IMR-90 (cell line): ENCODE results near the gene ACCSL.

Experiments
- CEBPB ChIP-seq: IDR thresholded peaks from 2 replicates; pipeline ENCODE4 v1.6.1; 2012; ENCODE audit warnings: low read depth, low read length, improper control_type of control experiment
- FOS ChIP-seq: fragments of 150-350 bp; IDR thresholded peaks from 2 replicates; pipeline ENCODE4 v1.6.1; 2016; ENCODE audit warnings: low read depth, low read length
- MAZ ChIP-seq: IDR thresholded peaks from 2 replicates; pipeline ENCODE4 v1.6.1; 2012; ENCODE audit warnings: low read depth, mild to moderate bottlenecking, low read length, improper control_type of control experiment, moderate library complexity, borderline replicate concordance
- MXI1 ChIP-seq: IDR thresholded peaks from 2 replicates; pipeline ENCODE4 v1.6.1; 2012; ENCODE audit warnings: low read depth, mild to moderate bottlenecking, low read length, moderate library complexity, borderline replicate concordance
- POLR2A ChIP-seq: IDR thresholded peaks from 2 replicates; pipeline ENCODE4 v1.6.1; 2012; ENCODE audit warnings: mild to moderate bottlenecking, low read depth, low read length
- RAD21 ChIP-seq: IDR thresholded peaks from 2 replicates; pipeline ENCODE4 v1.6.1; 2012; ENCODE audit warnings: low read length, improper control_type of control experiment
- RCOR1 ChIP-seq: IDR thresholded peaks from 2 replicates; pipeline ENCODE4 v1.6.1; 2012; ENCODE audit warnings: mild to moderate bottlenecking, low read length, improper control_type of control experiment; ENCODE audit not compliant: insufficient replicate concordance
- RFX5 ChIP-seq: IDR thresholded peaks from 2 replicates; pipeline ENCODE4 v1.8.0; 2012; ENCODE audit warnings: low read depth, mild to moderate bottlenecking, low read length, moderate library complexity
- SMC3 ChIP-seq: fragments of 150-350 bp; IDR thresholded peaks from 2 replicates; pipeline ENCODE4 v1.6.1; 2016; ENCODE audit warnings: low read depth, mild to moderate bottlenecking, antibody characterized with exemption, low read length, moderate library complexity
- TF ChIP-seq, protein P1 (sequence below): conservative IDR thresholded peaks from 2 replicates; pipeline ENCODE4 v1.5.1; 2012; ENCODE audit warnings: mild to moderate bottlenecking, low read depth, low read length, improper control_type of control experiment
- TF ChIP-seq, protein P2 (sequence below): fragments of 150-350 bp; IDR thresholded peaks from 2 replicates; pipeline ENCODE4 v1.6.1; 2017; ENCODE audit warnings: mild to moderate bottlenecking, antibody characterized with exemption, low read length, low read depth

DNA sequence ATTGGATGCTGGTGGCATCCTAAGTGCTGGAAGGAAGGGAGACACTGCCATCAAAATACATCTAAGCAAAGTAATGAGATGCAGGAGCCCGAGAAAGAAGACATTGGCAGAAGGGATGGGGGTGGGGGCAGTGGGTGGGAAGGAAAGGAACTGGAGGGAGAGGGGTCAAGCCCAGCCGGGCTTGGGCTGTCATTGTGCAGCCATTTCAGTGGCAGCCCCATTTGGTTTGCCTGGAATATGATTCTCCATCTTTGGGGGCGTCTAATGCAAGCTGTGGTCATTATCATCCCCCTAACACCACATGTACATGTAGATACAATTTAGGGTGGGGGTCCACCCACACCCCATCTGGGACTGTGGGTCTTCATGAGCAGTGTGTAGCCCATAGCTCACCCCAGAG lies 13.9 kb upstream of the ACCSL start:
- TF ChIP-seq, protein P1, sequence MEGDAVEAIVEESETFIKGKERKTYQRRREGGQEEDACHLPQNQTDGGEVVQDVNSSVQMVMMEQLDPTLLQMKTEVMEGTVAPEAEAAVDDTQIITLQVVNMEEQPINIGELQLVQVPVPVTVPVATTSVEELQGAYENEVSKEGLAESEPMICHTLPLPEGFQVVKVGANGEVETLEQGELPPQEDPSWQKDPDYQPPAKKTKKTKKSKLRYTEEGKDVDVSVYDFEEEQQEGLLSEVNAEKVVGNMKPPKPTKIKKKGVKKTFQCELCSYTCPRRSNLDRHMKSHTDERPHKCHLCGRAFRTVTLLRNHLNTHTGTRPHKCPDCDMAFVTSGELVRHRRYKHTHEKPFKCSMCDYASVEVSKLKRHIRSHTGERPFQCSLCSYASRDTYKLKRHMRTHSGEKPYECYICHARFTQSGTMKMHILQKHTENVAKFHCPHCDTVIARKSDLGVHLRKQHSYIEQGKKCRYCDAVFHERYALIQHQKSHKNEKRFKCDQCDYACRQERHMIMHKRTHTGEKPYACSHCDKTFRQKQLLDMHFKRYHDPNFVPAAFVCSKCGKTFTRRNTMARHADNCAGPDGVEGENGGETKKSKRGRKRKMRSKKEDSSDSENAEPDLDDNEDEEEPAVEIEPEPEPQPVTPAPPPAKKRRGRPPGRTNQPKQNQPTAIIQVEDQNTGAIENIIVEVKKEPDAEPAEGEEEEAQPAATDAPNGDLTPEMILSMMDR, result no peak
- no peak for TF ChIP-seq POLR2A
- TF ChIP-seq, protein P2, sequence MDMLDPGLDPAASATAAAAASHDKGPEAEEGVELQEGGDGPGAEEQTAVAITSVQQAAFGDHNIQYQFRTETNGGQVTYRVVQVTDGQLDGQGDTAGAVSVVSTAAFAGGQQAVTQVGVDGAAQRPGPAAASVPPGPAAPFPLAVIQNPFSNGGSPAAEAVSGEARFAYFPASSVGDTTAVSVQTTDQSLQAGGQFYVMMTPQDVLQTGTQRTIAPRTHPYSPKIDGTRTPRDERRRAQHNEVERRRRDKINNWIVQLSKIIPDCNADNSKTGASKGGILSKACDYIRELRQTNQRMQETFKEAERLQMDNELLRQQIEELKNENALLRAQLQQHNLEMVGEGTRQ, result no peak
- TF ChIP-seq RCOR1, result no peak
- no peak for TF ChIP-seq RAD21
- TF ChIP-seq SMC3, result no peak
- TF ChIP-seq FOS, result no peak
- no peak for TF ChIP-seq CEBPB
- no peak for TF ChIP-seq RFX5
- no peak for TF ChIP-seq MAZ
- no peak for TF ChIP-seq MXI1
